ENCODE data around the gene OLA1. TPM values are rescaled to one million over a fixed set of nuclear protein-coding genes. Genes with fewer than 3 reads are reported as not detected.

The OLA1 gene
- total RNA-seq, 1 donor from 2014 or later, result 36.1 TPM

DNA sequence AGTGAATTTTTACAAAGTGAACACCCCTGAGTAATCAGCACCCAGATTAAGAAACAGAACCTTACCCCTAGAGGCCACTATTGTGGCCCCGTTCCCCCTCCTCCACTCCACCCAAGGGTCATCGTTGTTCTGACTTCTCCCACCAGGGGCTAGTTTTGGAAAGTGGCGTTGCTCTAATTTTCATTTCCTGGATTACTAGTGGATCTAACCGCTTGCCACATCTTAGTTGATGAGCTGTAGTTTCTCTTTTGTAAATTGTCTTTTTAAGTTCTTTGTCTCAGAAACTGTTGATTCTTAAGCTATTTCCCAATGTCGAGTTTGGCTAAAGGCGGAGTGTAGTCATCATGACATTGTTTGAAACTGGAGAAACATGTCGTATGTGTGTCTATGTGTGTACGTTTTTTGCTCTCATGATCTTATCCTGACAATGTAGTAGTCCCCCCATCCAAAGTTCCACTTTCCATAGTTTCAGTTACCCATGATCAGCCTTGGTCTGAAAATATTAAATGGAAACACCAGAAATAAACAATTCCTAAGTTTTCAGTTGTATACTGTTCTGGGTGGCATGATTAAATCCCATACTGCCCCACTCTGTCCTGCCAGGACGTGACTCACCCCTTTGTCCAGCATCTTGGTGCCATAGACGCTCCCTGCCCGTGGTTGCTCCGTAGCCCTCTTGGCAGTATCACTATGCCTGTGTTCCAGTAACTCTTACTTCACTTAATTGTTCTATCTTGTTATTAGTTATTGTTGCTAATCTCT, 212.2 kb downstream of the OLA1 start:
- intact Hi-C loops (cut with DNase I), result loop anchor here (10.0 kb wide), 1 partner anchor 631 kb away; no protein-coding TSS in a partner anchor
- peak; percentile 16 to 65 for DNase-seq (ENCODE audit: extremely low spot score in 2 of 2)
- H3K27ac ChIP-seq, result peak overlapping the region; percentile 36

DNA sequence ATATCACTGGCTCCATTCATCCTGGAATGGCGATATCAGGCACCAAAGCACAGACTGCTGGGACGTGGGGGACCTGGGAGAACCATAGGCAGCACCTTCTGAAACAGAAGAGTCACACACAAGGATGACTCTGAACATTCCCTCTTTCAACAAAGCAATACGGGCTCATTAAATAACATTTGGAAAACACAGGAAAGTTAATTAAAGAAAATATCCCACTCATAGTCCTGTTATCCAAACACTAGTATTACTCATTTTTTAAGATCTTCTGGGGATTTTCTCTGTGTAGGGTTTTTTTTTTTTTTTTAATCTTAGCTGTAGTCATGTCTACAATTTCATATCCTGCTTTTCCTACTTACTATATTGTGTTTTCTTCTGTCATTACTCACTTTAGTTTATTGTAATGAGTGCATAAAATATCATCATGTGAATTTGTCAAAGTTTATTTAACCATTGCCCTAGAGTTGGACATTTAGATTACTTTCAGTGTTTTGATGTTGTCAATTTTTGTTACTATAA, 213.2 kb downstream of the OLA1 start:
- TF ChIP-seq POLR2AphosphoS5 (IDR thresholded peaks at IDR 0.05; ENCODE audit: insufficient read depth in 1 of 2, low read depth in 1 of 2) (no peak), POLR2A (IDR thresholded peaks at IDR 0.05) (no peak)
- TF ChIP-seq, protein P1, sequence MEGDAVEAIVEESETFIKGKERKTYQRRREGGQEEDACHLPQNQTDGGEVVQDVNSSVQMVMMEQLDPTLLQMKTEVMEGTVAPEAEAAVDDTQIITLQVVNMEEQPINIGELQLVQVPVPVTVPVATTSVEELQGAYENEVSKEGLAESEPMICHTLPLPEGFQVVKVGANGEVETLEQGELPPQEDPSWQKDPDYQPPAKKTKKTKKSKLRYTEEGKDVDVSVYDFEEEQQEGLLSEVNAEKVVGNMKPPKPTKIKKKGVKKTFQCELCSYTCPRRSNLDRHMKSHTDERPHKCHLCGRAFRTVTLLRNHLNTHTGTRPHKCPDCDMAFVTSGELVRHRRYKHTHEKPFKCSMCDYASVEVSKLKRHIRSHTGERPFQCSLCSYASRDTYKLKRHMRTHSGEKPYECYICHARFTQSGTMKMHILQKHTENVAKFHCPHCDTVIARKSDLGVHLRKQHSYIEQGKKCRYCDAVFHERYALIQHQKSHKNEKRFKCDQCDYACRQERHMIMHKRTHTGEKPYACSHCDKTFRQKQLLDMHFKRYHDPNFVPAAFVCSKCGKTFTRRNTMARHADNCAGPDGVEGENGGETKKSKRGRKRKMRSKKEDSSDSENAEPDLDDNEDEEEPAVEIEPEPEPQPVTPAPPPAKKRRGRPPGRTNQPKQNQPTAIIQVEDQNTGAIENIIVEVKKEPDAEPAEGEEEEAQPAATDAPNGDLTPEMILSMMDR (IDR thresholded peaks at IDR 0.05), result no peak
- Histone ChIP-seq H3K36me3 (no peaks in the 10 kb centered on the region), H3K4me3 (no peak overlapping the region), H3K27me3 (no peaks in the 10 kb centered on the region), H3K27ac (no peak overlapping the region), H3K4me1 (peaks cover 40% of the 10 kb centered on the region), H3K9me3 (no peaks in the 10 kb centered on the region)
- intact Hi-C loops (cut with DNase I), result loop anchor here (10.0 kb wide), 1 partner anchor 630 kb away; no protein-coding TSS in a partner anchor
- DNase-seq (ENCODE audit: extremely low spot score in 2 of 2), result no peak

More for the DNA sequence above, 212.2 kb downstream of the OLA1 start:
- no peaks in the 10 kb centered on the region for H3K36me3 ChIP-seq
- H3K27me3 ChIP-seq, result no peaks in the 10 kb centered on the region
- TF ChIP-seq POLR2A (IDR thresholded peaks at IDR 0.05) (no peak), POLR2AphosphoS5 (IDR thresholded peaks at IDR 0.05; ENCODE audit: insufficient read depth in 1 of 2, low read depth in 1 of 2) (no peak)
- TF ChIP-seq, protein P1 (IDR thresholded peaks at IDR 0.05), result peak in 1 of 3 experiments; percentile 3
- H3K4me3 ChIP-seq, result no peak overlapping the region
- no peaks in the 10 kb centered on the region for H3K9me3 ChIP-seq
- peaks cover 43% of the 10 kb centered on the region for H3K4me1 ChIP-seq

DNA sequence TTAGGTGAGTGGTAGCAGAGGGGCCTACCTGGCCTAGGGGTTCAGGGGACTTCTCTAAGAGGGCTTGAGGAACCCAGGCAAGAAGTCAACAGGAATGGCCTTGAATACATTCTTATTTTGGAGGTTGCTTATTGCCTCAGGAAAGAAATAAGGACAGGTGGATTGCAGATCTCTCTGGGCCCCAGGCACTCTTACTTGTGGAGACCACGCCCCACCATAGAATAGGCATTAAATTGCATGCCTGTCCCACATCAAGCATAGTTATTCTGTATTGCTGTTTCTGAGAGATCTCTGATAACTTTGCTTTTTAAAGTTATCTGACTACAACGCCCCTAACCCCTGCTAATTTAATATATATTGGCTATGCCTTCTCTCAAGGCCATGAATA, 215.2 kb downstream of the OLA1 start:
- intact Hi-C loops (cut with DNase I), result loop anchor here (10.0 kb wide), 1 partner anchor 628 kb away; no protein-coding TSS in a partner anchor

DNA sequence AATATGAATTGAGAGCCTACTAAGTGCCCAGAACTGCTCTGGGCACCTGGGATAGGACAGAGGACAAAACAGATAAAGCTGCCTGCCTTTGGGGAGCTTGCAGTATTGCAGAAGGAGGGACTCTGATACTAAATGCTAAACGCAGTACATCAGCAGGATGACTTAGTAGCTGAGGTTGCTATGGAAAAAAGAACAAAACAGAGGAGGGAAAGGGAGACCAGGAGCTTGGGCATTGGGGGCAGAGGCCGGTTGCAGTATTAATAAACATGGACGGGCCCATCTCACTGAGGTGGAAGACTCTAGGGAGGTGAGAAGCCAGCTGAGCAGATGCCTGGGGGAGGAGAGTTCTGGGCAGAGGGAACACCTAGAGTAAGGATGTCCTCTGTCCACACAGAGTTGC, 217.1 kb downstream of the OLA1 start:
- H3K27ac ChIP-seq, result no peak overlapping the region
- intact Hi-C loops (cut with DNase I), result loop anchor here (10.0 kb wide), 1 partner anchor 626 kb away; no protein-coding TSS in a partner anchor

More for the DNA sequence above, 215.2 kb downstream of the OLA1 start:
- TF ChIP-seq POLR2A (IDR thresholded peaks at IDR 0.05), result no peak
- TF ChIP-seq, protein P1 (IDR thresholded peaks at IDR 0.05), result no peak
- TF ChIP-seq POLR2AphosphoS5 (IDR thresholded peaks at IDR 0.05; ENCODE audit: insufficient read depth in 1 of 2, low read depth in 1 of 2), result no peak
- H3K4me3 ChIP-seq, result no peak overlapping the region
- DNase-seq (ENCODE audit: extremely low spot score in 2 of 2), result peak in 1 of 2 donors; percentile 40
- H3K27ac ChIP-seq, result no peak overlapping the region
- no peaks in the 10 kb centered on the region for H3K36me3 ChIP-seq
- H3K9me3 ChIP-seq, result no peaks in the 10 kb centered on the region
- peaks cover 30% of the 10 kb centered on the region for H3K4me1 ChIP-seq
- no peaks in the 10 kb centered on the region for H3K27me3 ChIP-seq

More for the DNA sequence above, 217.1 kb downstream of the OLA1 start:
- Histone ChIP-seq H3K27me3 (no peaks in the 10 kb centered on the region), H3K4me1 (peaks cover 25% of the 10 kb centered on the region), H3K4me3 (no peak overlapping the region), H3K9me3 (no peaks in the 10 kb centered on the region), H3K36me3 (no peaks in the 10 kb centered on the region)
- DNase-seq (ENCODE audit: extremely low spot score in 2 of 2), result no peak
- TF ChIP-seq, protein P1 (IDR thresholded peaks at IDR 0.05), result no peak
- no peak for TF ChIP-seq POLR2AphosphoS5 (IDR thresholded peaks at IDR 0.05; ENCODE audit: insufficient read depth in 1 of 2, low read depth in 1 of 2)
- TF ChIP-seq POLR2A (IDR thresholded peaks at IDR 0.05), result no peak
